HG03460 (cell line): ENCODE results near the gene CSNK2B.
A peak's percentile ranks its signal among the peaks of the same experiment; 100 is the strongest.

Experiments
- ATAC-seq: cut with Tn5 transposase; IDR thresholded peaks from one replicate; pipeline ENCODE4 v1.9.1; 2021; ENCODE audit not compliant: unreplicated experiment

CSNK2B gene

DNA sequence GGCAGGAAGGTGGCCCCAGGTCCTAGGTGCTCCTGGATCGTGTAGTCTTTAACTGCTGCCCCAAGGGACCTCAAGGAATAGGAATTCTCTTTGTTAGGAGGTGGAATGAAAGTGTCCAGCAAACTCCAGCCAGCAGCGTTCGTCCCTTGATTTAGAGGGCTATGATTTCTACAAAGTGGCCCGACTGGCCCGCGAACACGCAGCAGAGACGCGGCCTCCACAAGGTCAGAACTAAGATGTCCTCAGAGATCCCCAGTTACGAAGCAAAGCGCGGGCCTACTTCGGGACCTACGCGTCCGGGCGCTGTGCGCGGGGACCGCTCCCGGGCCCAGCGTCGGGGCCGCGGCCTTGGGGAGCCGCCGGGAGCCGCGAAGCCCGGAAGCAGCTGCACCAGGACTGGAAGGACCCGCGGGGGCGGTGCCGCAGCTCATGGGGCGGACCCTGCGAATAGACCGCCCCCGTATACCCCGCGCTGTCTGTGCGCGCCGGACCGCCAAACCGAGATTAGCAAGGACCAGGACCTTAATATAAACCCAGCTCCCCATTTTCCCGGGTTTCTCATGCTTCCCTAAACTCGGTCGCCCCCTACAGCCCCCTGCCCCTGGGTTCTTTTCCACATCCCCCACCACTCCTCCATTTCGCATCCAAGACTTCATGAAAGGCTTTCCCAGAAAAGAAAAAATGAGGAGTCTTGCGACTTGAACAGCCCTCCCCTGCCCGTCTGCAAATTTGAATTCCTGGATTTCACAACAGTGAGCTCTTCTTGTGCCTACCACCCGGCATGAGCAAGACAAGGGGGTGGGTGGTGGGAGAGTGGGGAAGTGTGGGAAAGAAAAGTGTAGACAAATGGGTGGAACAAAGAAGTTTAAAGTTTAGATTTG, 5.3 kb upstream of the CSNK2B start, which contains the start of gene C6orf47:
Gene C6orf47 (minus strand): TSS at position 398 of the 881 bp plus-strand sequence. CDS start 831 bp downstream, outside the sequence.
- ATAC-seq: peak; percentile 36

DNA sequence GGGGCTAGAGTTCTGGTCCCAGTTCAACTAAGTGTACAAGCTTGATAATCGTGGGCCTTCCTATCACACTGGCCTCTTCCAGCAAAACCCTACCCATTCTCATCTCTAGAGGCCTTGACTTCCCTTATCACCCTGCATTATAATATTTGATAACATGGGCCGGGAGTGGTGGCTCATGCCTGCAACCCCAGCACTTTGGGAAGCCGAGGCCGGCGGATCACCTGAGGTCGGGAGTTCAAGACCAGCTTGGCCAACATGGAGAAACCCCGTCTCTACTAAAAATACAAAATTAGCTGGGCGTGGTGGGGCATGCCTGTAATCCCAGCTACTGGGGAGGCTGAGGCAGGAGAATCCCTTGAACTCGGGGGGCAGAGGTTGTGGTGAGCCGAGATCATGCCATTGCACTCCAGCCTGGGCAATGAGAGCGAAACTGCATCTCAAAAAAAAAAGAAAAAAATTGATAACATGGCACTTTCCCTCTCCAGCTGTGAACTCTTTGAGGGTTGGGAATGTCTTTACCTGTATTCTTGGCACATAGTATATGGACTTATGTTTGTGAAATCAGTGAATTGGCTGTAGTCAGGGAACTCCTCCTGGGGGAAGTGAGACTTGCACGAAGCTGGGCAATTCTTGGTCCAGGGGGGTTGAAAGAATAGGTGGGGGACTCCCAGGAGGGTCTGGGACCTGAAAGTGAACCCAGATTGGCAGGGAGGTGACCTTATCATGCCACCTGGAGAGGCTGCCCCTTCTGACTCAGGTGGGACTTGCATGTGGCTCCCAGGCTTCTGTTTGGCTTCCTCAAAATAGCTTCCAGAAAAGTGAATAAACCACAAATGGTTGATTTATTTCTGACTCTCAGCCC, 4.4 kb upstream of the CSNK2B start:
- no peak for ATAC-seq

DNA sequence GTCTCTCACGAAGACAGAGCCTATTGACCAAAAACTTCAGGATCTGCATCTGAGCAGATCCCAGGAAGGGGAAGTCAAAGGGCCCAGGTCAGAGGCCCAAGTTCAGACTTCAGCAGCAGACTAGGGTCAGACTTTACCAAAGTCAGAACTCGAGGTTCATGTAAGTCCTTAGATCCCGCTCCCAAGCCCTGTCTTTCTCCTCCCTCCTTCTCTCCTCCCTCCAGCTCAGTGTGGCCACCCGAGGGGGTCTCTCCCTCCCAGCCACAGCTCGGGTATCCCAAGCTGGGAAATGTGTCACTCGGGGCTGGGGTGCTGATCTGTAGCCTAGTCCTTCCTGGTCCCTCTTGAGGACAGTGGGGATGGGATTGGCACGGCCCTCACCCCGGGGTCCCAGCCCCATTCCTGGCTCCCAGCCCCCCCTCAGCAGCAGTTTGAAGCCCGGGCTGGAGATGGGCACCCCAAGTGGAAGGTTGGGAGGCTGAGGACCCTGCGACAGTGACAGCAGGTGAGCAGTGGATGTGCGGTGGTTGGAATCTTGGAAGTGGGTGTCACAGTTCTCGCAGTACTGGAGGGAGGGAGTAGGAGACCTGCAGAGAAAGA, 3.7 kb upstream of the CSNK2B start:
- no peak for ATAC-seq

DNA sequence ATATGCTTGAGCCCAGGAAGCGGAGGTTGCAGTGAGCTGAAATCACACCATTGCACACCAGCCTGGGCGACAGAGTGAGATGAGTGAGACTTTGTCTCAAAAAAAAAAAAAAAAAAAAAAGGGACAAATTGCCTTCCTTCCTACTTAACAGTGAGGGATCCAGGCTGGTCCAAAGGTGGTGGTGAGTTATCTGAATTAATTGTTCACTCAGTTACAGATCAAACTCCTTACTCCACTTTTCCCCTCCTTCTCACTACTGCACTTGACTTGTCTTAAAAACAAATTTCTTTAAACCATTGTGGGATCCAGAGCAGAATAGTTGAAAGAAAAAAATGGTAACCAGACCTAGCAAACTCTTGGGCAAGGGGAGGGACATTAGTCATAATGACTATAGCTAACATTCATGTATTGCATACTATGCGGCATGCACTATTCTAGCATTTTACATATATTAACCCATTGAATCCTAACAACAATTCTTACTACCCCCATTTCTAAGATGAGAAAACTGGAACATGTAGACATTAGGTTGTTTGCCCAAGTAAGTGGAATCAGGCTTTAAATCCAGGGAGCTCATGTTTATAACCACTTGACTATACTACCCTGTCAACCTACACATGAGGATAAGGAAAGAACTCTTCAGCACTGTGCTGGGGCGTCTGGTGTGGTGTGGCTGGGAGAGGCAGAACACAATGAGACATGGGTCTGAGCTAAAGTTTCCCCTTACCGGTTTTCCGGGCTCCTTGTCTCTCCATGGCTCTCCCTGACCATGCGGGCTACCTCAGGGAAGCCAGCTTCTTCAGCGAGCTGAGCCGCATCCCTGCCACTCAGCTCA, 2.5 kb upstream of the CSNK2B start:
- no peak for ATAC-seq

DNA sequence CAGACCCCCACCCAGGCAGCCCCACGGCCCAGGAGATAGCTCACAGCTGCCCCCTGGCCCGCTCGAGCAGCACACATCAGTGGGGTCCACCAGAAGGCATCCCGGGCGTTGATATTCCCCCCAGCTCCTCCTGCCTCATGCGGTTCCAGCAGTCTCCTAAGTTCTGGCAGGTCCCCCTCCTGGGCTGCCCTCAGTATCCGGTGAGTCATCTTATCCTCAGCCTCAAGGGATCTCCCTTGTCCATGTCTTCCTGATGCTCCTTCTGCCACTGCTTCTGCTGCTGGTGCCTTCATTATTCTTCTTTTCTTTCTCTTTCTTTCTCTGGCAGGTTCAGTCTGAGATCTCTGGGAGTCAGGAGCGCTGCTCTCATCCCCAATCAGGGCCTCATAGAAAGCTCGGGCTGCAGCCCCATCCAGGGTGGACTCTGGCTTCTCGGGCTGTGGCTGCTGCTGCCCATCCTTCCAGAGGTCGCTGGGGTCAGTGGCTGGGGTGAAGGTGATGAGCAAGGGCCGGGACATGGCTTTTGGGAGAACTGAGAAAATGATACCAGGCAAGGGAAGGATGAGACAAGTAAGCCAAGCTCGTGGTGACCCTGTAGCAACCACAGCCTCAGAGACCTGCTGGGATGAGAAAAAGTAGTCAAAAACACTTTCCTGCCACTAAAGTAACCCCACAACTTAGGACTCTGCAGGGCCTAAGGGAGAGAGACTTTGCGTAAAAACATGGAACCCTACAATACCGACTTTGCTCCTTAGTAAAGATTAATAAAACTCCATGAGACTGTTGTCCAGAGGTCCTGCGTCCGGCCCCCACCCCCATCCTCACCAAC, 1.7 kb upstream of the CSNK2B start:
- ATAC-seq: no peak

DNA sequence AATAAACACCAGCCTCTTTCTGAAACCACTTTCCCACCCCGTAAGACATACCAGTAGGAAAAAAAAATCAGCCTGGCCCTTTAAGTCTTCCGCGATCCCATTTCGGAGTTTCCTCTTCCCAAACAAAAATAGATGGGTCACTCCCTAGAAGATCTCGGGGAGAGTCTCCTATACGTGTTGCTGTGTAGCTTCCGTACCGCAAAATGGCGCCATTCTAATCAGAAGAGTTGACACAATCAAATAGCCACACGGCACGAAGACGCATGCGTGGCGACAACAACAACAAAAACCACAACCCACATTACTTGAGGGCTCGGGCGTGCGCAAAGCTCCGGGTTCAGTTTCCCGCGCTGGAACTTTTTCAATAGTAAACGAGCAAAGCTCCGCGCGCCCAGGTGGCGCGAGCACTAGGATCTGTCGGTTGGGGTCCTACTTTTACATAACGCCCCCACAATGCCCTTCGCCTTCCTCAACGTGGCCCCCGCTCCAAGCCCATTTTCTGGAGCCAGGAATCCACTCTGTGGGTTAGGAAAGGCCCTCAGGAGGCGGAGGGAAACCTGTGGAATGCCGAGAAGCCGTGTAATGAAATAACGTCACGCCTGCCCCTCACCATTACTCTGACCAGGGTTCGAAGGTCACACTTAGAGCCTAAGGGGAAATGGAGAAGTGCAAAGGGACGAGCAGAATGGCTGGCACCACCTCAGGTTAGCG, 935 bp upstream of the CSNK2B start, which contains the start of gene GPANK1:
Gene GPANK1 (minus strand): TSS at position 208 of the 711 bp plus-strand sequence. CDS start 519 bp downstream, outside the sequence.
- no peak for ATAC-seq

DNA sequence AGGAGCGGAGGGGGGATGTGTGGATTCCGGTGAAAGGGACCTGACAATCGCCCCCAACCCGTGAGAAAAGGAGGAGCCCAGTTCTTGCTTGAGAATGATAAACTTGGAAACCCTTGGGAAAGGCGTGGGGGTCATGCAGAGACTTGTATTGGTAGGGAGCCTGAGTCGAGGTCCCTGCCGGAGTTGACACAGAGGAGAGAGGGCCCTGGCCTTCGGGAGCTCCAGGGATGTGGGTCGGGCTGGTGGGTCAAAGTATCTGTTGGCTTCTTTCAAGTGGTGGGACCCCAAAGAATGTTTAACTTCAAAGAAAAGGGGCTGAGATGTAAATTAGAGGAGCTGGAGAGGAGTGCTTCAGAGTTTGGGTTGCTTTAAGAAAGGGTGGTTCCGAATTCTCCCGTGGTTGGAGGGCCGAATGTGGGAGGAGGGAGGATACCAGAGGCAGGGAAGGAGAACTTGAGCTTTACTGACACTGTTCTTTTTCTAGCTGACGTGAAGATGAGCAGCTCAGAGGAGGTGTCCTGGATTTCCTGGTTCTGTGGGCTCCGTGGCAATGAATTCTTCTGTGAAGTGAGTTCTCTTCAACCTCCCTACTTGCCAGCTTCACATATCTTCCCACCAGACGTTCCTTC, 571 bp downstream of the CSNK2B start:
- ATAC-seq: no peak

DNA sequence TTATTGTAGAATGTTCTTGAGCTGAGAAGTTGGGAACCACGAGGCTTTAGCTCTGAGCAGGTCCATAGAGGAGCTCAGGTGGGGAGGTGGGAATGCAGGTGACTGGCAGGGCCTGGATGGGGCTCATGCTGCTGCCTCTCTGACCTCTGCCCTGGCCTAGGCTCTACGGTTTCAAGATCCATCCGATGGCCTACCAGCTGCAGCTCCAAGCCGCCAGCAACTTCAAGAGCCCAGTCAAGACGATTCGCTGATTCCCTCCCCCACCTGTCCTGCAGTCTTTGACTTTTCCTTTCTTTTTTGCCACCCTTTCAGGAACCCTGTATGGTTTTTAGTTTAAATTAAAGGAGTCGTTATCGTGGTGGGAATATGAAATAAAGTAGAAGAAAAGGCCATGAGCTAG, 3.8 kb downstream of the CSNK2B start, which contains the start of gene LY6G5B:
Gene LY6G5B (plus strand): TSS at position 301 of the 400 bp plus-strand sequence. CDS start 975 bp downstream, outside the sequence.
- no peak for ATAC-seq

DNA sequence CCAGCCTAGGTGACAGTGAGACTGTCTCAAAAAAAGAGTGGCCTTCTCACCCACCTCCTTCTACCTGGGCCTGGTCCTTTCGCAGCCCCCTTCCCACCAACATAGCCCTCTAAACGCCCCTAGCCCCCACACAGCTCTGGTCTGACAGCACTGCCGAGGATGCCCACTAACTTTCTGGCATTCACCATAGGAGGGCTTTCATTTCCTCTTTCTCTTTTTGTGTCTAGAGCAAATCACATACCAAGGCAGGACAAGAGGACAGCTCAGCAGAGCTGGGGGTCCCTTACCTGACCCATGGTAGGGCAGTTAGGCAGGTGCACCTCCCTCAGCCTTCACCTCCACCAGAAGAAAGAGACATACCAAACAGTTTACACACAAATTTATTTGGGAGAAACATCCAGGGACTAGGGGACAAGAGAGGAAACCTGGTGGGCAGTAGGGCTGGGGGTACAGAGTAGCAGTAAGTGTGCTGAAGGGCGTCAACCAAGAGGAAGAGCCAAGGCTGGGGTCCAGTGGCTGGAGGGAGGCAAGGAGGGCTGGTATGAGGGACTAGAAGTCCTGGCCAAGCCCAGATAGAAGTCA, 10.5 kb downstream of the CSNK2B start:
- no peak for ATAC-seq

DNA sequence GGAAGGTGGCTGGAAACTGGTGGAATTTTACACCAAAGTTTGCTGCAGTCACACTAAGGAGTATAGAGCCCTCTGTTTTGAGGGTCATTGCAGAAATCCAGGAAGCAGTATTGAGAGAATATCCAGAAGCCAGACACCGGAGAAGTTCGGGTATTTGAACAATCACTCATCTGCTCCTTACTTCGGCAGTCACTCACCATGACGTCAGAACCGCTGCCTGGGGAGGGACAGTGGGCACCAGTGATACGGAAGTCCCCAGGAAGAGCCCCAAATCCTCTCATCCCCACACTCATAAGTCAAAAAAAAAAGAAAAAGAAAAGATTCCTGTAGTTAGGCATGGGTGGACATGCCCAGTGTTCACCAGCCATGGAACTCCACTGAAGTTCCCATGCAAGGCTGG, 11.0 kb downstream of the CSNK2B start:
- no peak for ATAC-seq

DNA sequence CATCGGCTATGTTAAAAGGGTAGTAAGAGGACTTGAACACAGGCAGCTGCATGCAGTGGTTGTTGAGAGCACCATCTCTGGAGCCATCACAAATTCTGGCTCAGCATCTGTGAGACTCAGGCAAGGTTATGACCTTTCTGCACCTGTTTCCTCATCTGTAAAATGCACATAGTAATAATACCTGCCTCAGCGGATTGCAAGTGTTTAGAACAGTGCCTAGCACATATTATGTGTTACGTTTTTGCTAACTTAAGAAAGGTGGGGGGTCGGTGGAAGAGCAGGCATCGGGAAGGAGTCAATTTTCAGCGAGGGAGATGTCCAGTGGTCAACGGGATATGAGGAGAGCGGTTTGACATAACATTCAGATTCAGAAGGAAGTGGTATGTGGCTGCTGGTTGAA, 12.1 kb downstream of the CSNK2B start:
- ATAC-seq: no peak

DNA sequence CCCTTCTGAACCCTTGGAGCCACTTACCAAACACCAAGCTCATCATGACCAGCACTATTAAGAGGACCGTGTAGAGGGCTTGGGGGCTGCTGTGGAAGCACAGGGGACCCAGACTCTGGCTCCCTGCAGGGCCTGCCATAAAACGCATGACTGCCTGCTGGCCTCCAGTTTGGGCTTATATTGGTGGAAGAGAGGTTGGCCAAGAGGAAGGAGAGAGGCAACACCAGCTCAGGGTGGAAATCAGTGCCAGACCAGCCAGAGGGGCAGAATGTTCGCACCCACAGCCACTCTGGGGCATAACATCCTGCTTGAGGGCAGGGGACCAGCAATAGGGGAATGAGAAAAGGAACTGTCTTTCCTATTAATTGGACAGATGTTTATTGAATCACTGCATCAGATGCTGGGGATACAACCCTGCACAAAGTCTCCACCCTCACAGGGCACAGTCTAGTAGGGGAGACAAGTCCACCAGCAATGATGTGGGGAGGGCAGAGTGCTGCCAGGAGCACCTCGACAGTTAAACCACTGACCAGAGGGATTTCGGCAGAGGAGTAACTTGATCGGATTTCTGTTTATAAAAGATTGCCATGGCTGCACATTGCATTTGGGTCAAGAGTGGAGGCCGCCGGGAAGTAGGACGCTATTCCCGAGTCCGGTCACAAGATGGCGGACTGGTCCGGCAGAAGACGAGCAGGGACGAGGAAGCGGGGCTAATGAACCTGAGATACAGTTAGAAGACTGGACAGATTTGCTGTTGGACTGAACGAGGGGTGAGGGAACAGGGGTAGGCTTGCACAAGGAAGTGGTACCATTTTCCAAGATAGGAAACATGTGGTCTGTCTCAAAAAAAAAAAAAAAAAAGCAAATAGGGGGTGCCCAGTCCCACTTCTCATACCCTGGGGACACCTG, 14.6 kb downstream of the CSNK2B start, which contains the start of gene LY6G5C:
Gene LY6G5C (minus strand): TSS at position 842 of the 909 bp plus-strand sequence. CDS start 694 bp downstream, at position 148.
- ATAC-seq: no peak

DNA sequence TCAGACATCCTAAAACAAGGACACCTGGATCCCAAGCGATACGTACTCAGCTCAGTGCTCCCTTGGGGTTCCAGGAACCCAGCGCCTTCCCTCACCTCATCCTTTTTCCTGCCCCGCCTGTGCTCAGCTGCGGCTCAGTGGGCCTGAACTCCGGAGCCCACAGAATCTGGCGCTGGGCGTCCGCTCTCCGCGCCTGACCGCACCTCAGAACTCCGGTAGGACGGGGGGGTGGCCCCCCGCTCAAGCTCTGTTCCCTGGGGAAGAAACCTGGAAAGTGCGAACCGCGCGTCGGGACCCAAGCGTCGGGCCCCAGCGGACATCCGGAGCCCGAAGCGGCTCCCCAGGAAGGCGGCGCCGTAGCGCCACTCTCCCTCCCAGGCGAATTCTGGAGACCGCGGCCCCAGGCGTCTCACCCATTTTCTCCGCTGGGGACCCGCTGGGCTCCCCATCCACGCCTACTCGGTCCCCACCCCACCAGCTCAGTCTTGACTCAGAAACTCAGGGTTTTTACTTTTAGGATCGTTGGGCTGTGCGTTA, 15.3 kb downstream of the CSNK2B start:
- ATAC-seq: no peak

DNA sequence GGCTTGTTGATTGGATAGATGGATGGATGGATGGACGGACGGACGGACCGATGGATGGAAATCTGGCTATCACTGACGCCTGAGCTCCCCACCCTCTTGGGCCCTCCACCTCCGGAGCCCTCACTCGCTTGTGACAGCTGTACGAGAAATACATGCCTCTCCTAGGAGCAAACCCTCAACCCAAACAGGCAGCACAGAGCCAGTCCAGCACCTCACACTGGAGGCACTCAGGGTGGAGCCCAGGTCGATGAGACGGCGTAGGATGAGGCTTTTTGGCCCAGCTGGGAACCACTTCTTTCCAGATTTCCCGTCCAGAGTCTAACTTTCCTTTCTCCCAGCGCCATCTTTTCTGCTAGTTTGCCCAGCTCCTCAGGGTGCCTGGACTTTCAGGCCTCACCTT, 17.7 kb downstream of the CSNK2B start:
- ATAC-seq: no peak

DNA sequence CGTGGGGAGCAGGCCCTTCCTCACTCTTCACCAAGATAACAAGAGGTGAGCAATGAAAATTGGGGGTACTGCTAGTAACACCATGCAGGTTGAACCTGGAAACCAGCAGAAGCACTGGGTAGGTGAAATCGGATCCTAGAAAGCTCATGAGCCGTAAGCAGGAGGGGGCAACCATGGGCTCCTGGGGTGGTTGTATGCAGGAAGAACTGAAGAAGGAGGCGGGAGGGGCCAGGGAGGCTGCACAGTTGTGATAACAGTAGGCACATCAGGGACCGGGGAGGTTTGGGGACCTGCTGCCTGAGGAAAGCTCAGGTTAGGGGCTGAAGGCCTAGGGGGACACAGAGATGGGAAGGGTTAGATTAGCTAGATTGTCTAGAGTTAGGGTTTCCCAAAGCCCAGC, 20.6 kb downstream of the CSNK2B start:
- ATAC-seq: no peak

DNA sequence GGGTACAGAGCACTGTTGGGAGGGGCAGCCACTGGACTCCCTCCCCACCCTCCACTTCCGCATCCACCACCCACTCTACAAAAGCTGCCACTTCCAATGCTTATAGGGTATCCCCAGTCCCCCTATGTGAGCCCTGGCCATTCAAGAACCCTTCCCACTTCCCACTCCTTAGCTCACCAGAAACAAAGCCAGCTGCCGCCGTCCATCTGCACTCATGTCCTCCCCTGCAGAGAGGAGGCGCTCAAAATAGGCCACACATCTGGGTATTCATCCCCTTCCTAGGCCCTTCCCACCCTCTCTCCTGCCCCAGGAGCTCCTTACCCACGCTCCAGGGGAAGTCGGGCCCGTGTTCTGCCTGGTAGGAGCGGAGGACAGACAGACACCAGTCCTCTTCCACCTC, 21.4 kb downstream of the CSNK2B start:
- ATAC-seq: no peak
